Measurements from ENCODE around the gene OPCML. TPM values are rescaled to one million over a fixed set of nuclear protein-coding genes. Genes with fewer than 3 reads are reported as not detected.

OPCML gene
- total RNA-seq, 1 experiment from 2014 or later, result not detected

DNA sequence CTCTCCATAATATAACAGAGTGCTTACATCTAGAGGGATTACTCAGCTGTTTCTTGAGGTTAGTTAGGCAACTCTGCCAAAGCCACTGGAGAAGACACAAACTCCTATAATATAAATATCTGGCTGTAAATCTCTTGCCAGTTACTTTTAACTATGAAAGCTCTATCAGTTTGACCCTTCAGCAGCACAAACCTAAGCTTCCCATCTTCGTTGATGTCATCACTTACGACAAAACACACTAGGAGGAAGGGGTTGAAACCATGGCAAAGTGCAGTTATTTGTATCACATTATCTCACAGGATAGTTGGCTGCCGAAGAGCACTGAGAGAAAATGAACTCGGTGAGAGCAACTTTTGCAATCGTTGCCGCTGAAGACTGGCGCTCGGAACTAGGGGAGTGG, 922.1 kb downstream of the OPCML start:
- in situ Hi-C loops (cut with HindIII; ENCODE audit: low pct_unique_long_range_greater_than_20kb, low sequenced_read_pairs) (no loop called here), intact Hi-C loops (cut with micrococcal nuclease; ENCODE audit: unreplicated experiment) (no loop called here)

DNA sequence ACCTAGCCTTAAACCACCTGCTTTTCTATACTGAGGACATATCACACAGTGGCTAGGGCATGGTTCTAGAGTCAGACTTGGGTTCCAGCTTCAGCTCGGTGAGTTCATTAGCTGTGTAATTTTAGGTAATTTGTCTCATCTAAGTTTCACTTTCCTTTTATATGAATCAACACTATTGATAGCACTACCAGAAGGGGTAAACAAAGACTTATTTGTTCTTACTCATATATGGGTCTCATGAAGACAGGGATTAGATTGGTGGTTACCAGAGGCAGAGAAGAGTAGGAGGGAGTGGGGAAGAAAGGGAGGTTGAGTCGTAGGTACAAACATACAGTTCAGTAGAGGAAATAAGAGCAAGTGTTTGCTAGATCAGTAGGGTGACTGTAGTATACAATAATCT, 924.7 kb downstream of the OPCML start:
- Histone ChIP-seq H3K4me1 (ENCODE audit: control insufficient read depth, insufficient read depth, low read length) (no peaks in the 10 kb centered on the region), H3K4me3 (ENCODE audit: low read depth in 2 of 2, low read length in 2 of 2) (no peak overlapping the region), H3K27ac (ENCODE audit: low read length) (no peak overlapping the region), H3K9me3 (ENCODE audit: control insufficient read depth, insufficient read depth, low read depth, low read length) (no peaks in the 10 kb centered on the region), H3K36me3 (ENCODE audit: control insufficient read depth, insufficient read depth, low read length) (no peaks in the 10 kb centered on the region), H3K27me3 (ENCODE audit: control insufficient read depth, insufficient read depth, low read length) (no peaks in the 10 kb centered on the region)
- BruUV-seq (replicated peaks), result no TSS peak
- ChIA-PET POLR2A (no interaction called here), CTCF (no interaction called here)
- intact Hi-C loops (cut with micrococcal nuclease; ENCODE audit: unreplicated experiment), result no loop called here
- ATAC-seq (no peak), DNase-seq (ENCODE audit: low read depth, low spot score) (no peak)
- in situ Hi-C loops (cut with HindIII; ENCODE audit: low pct_unique_long_range_greater_than_20kb, low sequenced_read_pairs), result no loop called here
- TF ChIP-seq SIN3A (IDR thresholded peaks at IDR 0.05; ENCODE audit: borderline replicate concordance, insufficient read depth, low read depth, low read length), result no peak
- no peak for TF ChIP-seq TCF7L2 (IDR thresholded peaks at IDR 0.05; ENCODE audit: low read depth, low read length)
- no peak for TF ChIP-seq POLR2AphosphoS5 (IDR thresholded peaks at IDR 0.05; ENCODE audit: low read depth, low read length)
- no peak for TF ChIP-seq CTCF (IDR thresholded peaks at IDR 0.05)
- no peak for TF ChIP-seq REST (IDR thresholded peaks at IDR 0.05; ENCODE audit: insufficient read depth in 1 of 2, low read depth in 2 of 2, low read length in 1 of 2)

More for the DNA sequence above, 922.1 kb downstream of the OPCML start:
- ATAC-seq (no peak), DNase-seq (ENCODE audit: low read depth, low spot score) (no peak)
- Histone ChIP-seq H3K9me3 (ENCODE audit: control insufficient read depth, insufficient read depth, low read depth, low read length) (no peaks in the 10 kb centered on the region), H3K27ac (ENCODE audit: low read length) (no peak overlapping the region), H3K27me3 (ENCODE audit: control insufficient read depth, insufficient read depth, low read length) (no peaks in the 10 kb centered on the region), H3K4me3 (ENCODE audit: low read depth in 2 of 2, low read length in 2 of 2) (no peak overlapping the region), H3K4me1 (ENCODE audit: control insufficient read depth, insufficient read depth, low read length) (no peaks in the 10 kb centered on the region), H3K36me3 (ENCODE audit: control insufficient read depth, insufficient read depth, low read length) (no peaks in the 10 kb centered on the region)
- ChIA-PET POLR2A (no interaction called here), CTCF (no interaction called here)
- no TSS peak for BruUV-seq (replicated peaks)
- no peak for TF ChIP-seq CTCF (IDR thresholded peaks at IDR 0.05)
- no peak for TF ChIP-seq REST (IDR thresholded peaks at IDR 0.05; ENCODE audit: insufficient read depth in 1 of 2, low read depth in 2 of 2, low read length in 1 of 2)
- TF ChIP-seq POLR2AphosphoS5 (IDR thresholded peaks at IDR 0.05; ENCODE audit: low read depth, low read length), result no peak
- TF ChIP-seq TCF7L2 (IDR thresholded peaks at IDR 0.05; ENCODE audit: low read depth, low read length), result no peak
- no peak for TF ChIP-seq SIN3A (IDR thresholded peaks at IDR 0.05; ENCODE audit: borderline replicate concordance, insufficient read depth, low read depth, low read length)
